BLaER1 treated with 17β-estradiol and CSF1 and Interleukin-3, amounts not matched to agents 10 nM and 100 nM (cell line): ENCODE measurements around the gene GMEB2.

ENCODE experiments used
- H3K27ac ChIP-seq, 11 experiments: shearing (Covaris generic); formaldehyde crosslinking; 2 replicates each; pipeline ENCODE4 v1.8.1; 2022
- H3K27me3 ChIP-seq, 11 experiments: shearing (Covaris generic); formaldehyde crosslinking; 2 replicates each; pipeline ENCODE4 v1.8.1; 2022
- H3K36me3 ChIP-seq, 11 experiments: shearing (Covaris generic); formaldehyde crosslinking; 2 replicates each; pipeline ENCODE4 v1.8.1; 2022
- H3K4me1 ChIP-seq, 10 experiments: shearing (Covaris generic); formaldehyde crosslinking; 2 replicates each; pipeline ENCODE4 v1.8.1; 2022
- H3K4me2 ChIP-seq, 11 experiments: shearing (Covaris generic); formaldehyde crosslinking; 2 replicates each; pipeline ENCODE4 v1.8.1; 2022
- H3K4me3 ChIP-seq, 10 experiments: shearing (Covaris generic); formaldehyde crosslinking; 2 replicates each; pipeline ENCODE4 v1.8.1; 2022
- H3K9ac ChIP-seq, 11 experiments: shearing (Covaris generic); formaldehyde crosslinking; 2 replicates each; pipeline ENCODE4 v1.8.1; 2022
- H3K9me3 ChIP-seq, 11 experiments: shearing (Covaris generic); formaldehyde crosslinking; replicated peaks in 1 of 11; 2 replicates each; pipeline ENCODE4 v1.8.1; 2022
- H4K20me1 ChIP-seq, 11 experiments: shearing (Covaris generic); formaldehyde crosslinking; 2 replicates each; pipeline ENCODE4 v1.8.1; 2022
- Cebpa-rat ChIP-seq, 11 experiments: shearing (Covaris generic); IDR thresholded peaks; 2 replicates each; pipeline ENCODE4 v1.8.1; 2022

GMEB2 gene

DNA sequence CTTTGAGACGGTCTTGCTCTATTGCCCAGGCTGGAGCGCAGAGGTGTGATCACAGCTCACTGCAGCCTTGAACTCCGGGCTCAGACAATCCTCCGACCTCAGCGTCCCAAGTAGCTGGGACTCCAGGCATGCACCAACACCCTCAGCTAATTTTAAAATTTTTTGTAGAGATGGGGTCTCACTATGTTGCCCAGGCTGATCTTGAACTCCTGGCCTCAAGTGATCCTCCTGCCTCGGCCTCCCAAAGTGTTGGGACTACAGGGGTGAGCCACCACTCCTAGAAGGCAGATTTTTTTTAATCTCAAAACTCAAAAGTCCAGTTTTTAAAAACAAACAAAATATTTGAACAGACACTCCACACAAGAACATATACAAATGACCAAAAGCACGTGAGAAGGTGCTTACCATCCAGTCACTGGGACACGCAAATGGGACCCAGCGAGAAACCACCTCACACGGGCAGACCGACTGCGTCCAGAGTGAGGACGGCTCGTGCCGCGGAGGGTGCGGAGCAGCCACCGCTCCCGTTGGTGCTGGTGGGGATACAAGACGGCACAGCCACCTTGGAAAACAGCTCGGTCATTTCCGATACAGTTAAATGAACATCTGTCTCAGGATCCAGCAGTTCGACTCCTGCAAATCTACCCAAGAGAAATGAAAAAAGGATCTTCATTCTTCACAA lies 44.4 kb downstream of the GMEB2 start:
- Histone ChIP-seq H3K27ac (peak overlapping the region in 6 of 11 experiments; percentile 4 to 75 (median 64); a peak in 7 of 22 replicates), H3K36me3 (peaks cover 0 to 6% (median 0%) of the 10 kb centered on the region in 11 experiments; a peak in 3 of 22 replicates), H3K9me3 (no peaks in the 10 kb centered on the region), H3K27me3 (peaks cover 0 to 62% (median 0%) of the 10 kb centered on the region in 11 experiments; a peak in 7 of 22 replicates), H3K9ac (peak overlapping the region in 2 of 11 experiments; percentile 15 to 25; a peak in 2 of 22 replicates), H3K4me1 (peaks cover 12 to 63% (median 49%) of the 10 kb centered on the region in 10 experiments), H4K20me1 (peaks cover 0 to 24% (median 2%) of the 10 kb centered on the region in 11 experiments; a peak in 10 of 22 replicates), H3K4me3 (no peak overlapping the region), H3K4me2 (peak overlapping the region in 2 of 11 experiments; percentile 32 to 98; a peak in 3 of 22 replicates)
- no peak for TF ChIP-seq Cebpa-rat (IDR thresholded peaks at IDR 0.05)

DNA sequence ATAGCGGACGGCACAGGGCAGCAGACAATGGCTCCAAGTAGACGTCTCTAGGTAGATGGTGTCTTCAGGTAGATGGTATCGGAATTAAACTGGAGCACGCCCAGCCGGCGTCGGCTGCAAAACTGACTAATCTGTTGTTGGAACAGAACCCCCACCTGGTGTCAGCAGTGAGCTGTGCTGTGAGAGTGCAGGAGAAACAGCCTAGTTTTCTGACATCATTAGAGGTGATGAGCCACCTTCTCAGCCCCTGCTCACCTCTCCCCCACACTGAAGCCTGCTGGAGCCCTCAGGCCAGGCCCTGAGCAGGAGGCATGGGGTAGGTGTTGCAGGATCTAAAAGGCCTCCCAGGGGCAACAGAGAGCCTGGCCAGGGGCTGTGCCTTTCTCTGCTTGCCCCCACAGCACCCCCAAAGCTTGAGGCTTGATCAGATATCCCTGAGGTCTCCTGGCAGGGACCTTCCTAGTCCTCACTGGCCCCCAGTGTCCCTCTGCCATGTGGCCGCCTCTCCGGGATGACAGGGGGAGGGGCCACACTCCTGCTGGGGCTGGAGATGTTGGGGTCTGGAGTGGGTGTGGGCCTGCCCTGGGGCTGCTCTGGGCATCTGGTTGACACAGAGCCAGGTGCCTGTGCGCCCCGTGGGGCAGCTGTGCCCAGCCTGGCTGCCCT lies 46.0 kb downstream of the GMEB2 start:
- Histone ChIP-seq H3K27ac (no peak overlapping the region; a peak in 1 of 22 replicates), H3K36me3 (no peaks in the 10 kb centered on the region), H3K4me3 (no peak overlapping the region), H3K27me3 (peaks cover 0 to 72% (median 3%) of the 10 kb centered on the region in 11 experiments; a peak in 8 of 22 replicates), H3K9me3 (no peaks in the 10 kb centered on the region), H3K4me2 (peak overlapping the region in 6 of 11 experiments; percentile 4 to 30 (median 8); a peak in 6 of 22 replicates), H3K4me1 (peaks cover 0 to 47% (median 34%) of the 10 kb centered on the region in 10 experiments; a peak in 17 of 20 replicates), H4K20me1 (peaks cover 0 to 12% (median 0%) of the 10 kb centered on the region in 11 experiments; a peak in 2 of 22 replicates), H3K9ac (no peak overlapping the region)
- TF ChIP-seq Cebpa-rat (IDR thresholded peaks at IDR 0.05) = no peak

DNA sequence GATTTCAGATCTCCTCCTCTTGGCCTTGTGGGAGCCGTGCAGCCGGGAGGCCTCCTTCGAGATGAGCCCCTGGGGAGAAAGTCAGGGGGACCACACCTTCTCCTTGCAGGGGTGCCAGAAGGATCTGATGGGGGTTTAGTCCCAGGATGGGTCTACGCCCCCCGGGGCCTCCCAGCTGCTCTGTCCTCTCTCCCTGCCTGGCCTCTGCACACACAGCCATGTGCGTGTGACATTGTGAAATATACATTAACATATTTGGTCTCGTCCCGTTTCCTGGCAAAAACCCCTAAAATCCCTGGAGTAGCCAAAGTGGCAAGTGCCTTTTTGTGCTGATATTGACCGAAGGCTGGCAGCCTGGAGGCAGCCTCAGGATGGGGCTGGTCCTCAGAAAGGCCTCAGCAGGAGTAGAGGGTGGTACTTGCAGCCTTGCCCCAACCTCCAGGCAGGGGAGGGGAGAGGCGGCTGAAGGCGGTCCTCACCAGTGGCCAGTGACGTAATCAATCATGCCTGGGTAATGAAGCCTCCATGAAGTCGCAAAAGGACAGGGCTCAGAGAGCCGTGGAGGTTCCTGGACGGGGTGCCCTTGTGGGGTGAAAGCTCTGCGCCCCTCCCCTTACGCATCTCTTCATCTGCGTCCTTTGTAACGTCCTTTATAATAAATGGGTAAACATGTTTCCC lies 47.7 kb downstream of the GMEB2 start:
- peak overlapping the region in 6 of 11 experiments; percentile 3 to 42 (median 8); a peak in 5 of 22 replicates for H3K4me2 ChIP-seq

DNA sequence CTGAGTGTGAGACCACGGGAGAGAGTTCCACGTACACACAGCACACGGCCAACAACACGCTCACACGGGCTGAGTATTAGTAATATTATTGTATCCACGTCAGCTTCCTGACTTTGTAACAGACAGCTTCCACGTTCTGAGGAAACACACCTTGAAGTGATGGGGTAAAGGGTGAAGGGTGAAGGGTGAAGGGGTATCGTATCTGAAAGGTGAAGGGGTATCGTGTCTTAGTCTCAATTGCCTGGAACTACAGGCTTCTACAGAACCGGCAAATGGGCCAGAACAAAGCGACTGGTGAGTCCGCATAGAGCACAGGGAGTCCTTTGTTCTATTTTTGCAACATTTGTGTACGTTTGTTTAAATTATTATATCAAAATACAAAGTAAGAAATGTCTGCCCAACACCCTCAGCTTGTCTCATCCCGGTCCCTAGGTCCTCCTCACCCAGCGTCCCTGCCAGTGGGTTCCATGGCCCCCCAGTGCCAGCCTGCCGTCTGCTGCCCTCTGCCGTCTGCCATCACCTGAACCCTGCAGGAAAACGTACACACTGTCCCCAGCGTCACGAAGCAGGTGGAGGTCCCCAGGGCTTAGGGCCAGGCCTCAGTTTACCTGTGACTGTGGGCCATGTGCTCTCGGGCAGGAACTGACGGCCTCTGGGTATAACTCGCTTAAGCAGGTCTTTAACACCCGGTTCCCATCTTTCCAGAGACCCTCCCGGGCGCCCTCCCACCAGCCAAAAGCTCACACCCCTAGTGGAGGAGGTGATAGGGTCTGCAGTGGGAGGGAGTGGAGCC lies 48.5 kb downstream of the GMEB2 start:
- no peak overlapping the region for H3K27ac ChIP-seq
- peak overlapping the region in 6 of 11 experiments; percentile 3 to 42 (median 8); a peak in 5 of 22 replicates for H3K4me2 ChIP-seq
- TF ChIP-seq Cebpa-rat (IDR thresholded peaks at IDR 0.05) = no peak

More for the DNA sequence above, 47.7 kb downstream of the GMEB2 start:
- no peak overlapping the region for H3K4me3 ChIP-seq
- H3K27ac ChIP-seq = no peak overlapping the region
- H3K36me3 ChIP-seq = no peaks in the 10 kb centered on the region
- H3K4me1 ChIP-seq = peaks cover 7 to 44% (median 28%) of the 10 kb centered on the region in 10 experiments; a peak in 19 of 20 replicates
- 0 out of 22 replicates have a peak, but pooled peaks of 1 of the 11 experiments have one; percentile 11 for TF ChIP-seq Cebpa-rat (IDR thresholded peaks at IDR 0.05)
- peaks cover 0 to 81% (median 7%) of the 10 kb centered on the region in 11 experiments; a peak in 9 of 22 replicates for H3K27me3 ChIP-seq
- peaks cover 0 to 11% (median 0%) of the 10 kb centered on the region in 11 experiments; a peak in 1 of 22 replicates for H4K20me1 ChIP-seq
- no peak overlapping the region for H3K9ac ChIP-seq
- no peaks in the 10 kb centered on the region for H3K9me3 ChIP-seq

DNA sequence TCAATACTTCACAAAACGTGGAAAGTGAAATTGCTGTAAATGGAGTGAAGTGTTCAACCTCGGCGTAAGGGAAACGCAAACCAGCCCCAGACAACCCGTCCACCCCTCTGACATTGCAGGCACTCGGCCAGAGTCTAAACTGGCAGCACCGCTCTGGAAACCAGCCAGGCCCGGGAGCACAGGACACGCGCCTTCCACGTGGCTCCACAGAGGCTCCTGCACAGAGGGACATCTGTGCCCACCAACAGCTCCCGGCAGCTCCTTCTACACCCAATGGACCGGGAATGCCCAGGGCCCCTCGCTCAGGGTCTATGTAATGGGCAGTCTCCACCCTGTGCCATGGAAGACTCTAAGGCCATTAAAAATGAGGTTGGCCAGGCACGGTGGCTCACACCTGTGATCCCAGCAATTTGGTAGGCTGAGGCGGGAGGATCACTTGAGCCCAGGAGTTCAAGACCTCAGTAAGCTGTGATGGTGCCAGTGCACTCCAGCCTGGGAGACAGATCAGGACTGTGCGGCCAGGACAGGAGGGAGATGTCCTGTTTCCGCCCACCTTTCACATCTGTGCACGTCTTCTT lies 49.5 kb downstream of the GMEB2 start:
- H3K36me3 ChIP-seq = peaks cover 0 to 6% (median 0%) of the 10 kb centered on the region in 11 experiments; a peak in 3 of 22 replicates
- peaks cover 6 to 19% (median 12%) of the 10 kb centered on the region in 11 experiments; a peak in 21 of 22 replicates for H4K20me1 ChIP-seq
- H3K9me3 ChIP-seq = no peaks in the 10 kb centered on the region
- peaks cover 12 to 80% (median 19%) of the 10 kb centered on the region in 11 experiments for H3K27me3 ChIP-seq
- no peak for TF ChIP-seq Cebpa-rat (IDR thresholded peaks at IDR 0.05)
- no peak overlapping the region for H3K4me2 ChIP-seq
- no peak overlapping the region for H3K9ac ChIP-seq
- H3K4me1 ChIP-seq = peaks cover 14 to 38% (median 30%) of the 10 kb centered on the region in 10 experiments; a peak in 19 of 20 replicates
- H3K27ac ChIP-seq = no peak overlapping the region
- H3K4me3 ChIP-seq = no peak overlapping the region

More for the DNA sequence above, 48.5 kb downstream of the GMEB2 start:
- Histone ChIP-seq H3K27me3 (peaks cover 1 to 79% (median 9%) of the 10 kb centered on the region in 11 experiments), H4K20me1 (peaks cover 0 to 14% (median 2%) of the 10 kb centered on the region in 11 experiments; a peak in 10 of 22 replicates), H3K36me3 (no peaks in the 10 kb centered on the region), H3K9me3 (no peaks in the 10 kb centered on the region), H3K4me1 (peaks cover 10 to 40% (median 26%) of the 10 kb centered on the region in 10 experiments; a peak in 19 of 20 replicates), H3K4me3 (no peak overlapping the region), H3K9ac (no peak overlapping the region)

DNA sequence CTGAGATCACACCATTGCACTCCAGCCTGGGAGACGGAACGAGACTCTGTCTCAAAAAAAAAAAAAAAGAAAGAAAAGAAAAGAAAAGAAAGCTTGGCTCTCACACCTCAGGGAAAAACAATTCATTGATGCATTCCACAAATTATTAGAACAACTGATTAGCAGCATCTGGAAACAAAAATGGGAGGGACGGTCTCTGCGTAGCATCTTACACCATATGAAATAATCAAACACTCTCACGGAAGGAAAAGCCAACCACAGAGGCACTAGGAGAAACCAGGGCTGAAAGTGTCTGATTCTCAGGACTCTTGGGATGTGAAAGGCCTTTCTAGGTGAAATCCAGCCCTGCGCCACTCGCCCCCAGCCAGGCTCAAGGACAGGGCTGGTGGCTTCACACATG lies 50.6 kb downstream of the GMEB2 start:
- peaks cover 14 to 37% (median 30%) of the 10 kb centered on the region in 10 experiments; a peak in 19 of 20 replicates for H3K4me1 ChIP-seq
- H3K9ac ChIP-seq = no peak overlapping the region
- H3K27ac ChIP-seq = no peak overlapping the region

More for the DNA sequence above, 50.6 kb downstream of the GMEB2 start:
- H4K20me1 ChIP-seq = peaks cover 17 to 28% (median 22%) of the 10 kb centered on the region in 11 experiments
- H3K9me3 ChIP-seq = no peaks in the 10 kb centered on the region
- H3K4me2 ChIP-seq = no peak overlapping the region
- no peak for TF ChIP-seq Cebpa-rat (IDR thresholded peaks at IDR 0.05)
- H3K36me3 ChIP-seq = peaks cover 0 to 13% (median 0%) of the 10 kb centered on the region in 11 experiments; a peak in 3 of 22 replicates
- peaks cover 23 to 87% (median 30%) of the 10 kb centered on the region in 11 experiments for H3K27me3 ChIP-seq
- H3K4me3 ChIP-seq = no peak overlapping the region
